ENCODE data around the gene NEGR1. TPM values are rescaled to one million over a fixed set of nuclear protein-coding genes. Genes with fewer than 3 reads are reported as not detected.

Gene NEGR1
- total RNA-seq, 1 donor from 2014 or later, result 19.2 TPM

GRCh38 chr1:71371581-71371980, 910.8 kb downstream of the NEGR1 start:
- Histone ChIP-seq H3K4me3 (no peak overlapping the region), H3K9me3 (no peaks in the 10 kb centered on the region), H3K27ac (no peak overlapping the region), H3K36me3 (no peaks in the 10 kb centered on the region), H3K4me1 (no peaks in the 10 kb centered on the region), H3K27me3 (no peaks in the 10 kb centered on the region)
- DNase-seq (ENCODE audit: extremely low spot score in 2 of 2), result no peak
- TF ChIP-seq CTCF (IDR thresholded peaks at IDR 0.05) (no peak), POLR2A (IDR thresholded peaks at IDR 0.05) (no peak), POLR2AphosphoS5 (IDR thresholded peaks at IDR 0.05; ENCODE audit: insufficient read depth in 1 of 2, low read depth in 1 of 2) (no peak)
- intact Hi-C loops (cut with DNase I), result no loop called here

- no peaks in the 10 kb centered on the region for H3K27me3 ChIP-seq
- intact Hi-C loops (cut with DNase I), result no loop called here
- no peak overlapping the region for H3K4me3 ChIP-seq
- TF ChIP-seq CTCF (IDR thresholded peaks at IDR 0.05) (no peak), POLR2AphosphoS5 (IDR thresholded peaks at IDR 0.05; ENCODE audit: insufficient read depth in 1 of 2, low read depth in 1 of 2) (no peak), POLR2A (IDR thresholded peaks at IDR 0.05) (no peak)
- H3K4me1 ChIP-seq, result no peaks in the 10 kb centered on the region
- DNase-seq (ENCODE audit: extremely low spot score in 2 of 2), result no peak
- H3K36me3 ChIP-seq, result no peaks in the 10 kb centered on the region
- H3K27ac ChIP-seq, result no peak overlapping the region
- no peaks in the 10 kb centered on the region for H3K9me3 ChIP-seq
Observed at GRCh38 chr1:71364236-71364635, 918.1 kb downstream of the NEGR1 start.

- TF ChIP-seq CTCF (IDR thresholded peaks at IDR 0.05) (no peak), POLR2AphosphoS5 (IDR thresholded peaks at IDR 0.05; ENCODE audit: insufficient read depth in 1 of 2, low read depth in 1 of 2) (no peak), POLR2A (IDR thresholded peaks at IDR 0.05) (no peak)
- no peak for DNase-seq (ENCODE audit: extremely low spot score in 2 of 2)
- Histone ChIP-seq H3K4me1 (no peaks in the 10 kb centered on the region), H3K9me3 (no peaks in the 10 kb centered on the region), H3K4me3 (no peak overlapping the region), H3K27me3 (no peaks in the 10 kb centered on the region), H3K36me3 (no peaks in the 10 kb centered on the region), H3K27ac (no peak overlapping the region)
- intact Hi-C loops (cut with DNase I), result no loop called here
Observed at GRCh38 chr1:71362691-71363090, 919.6 kb downstream of the NEGR1 start.

- DNase-seq (ENCODE audit: extremely low spot score in 2 of 2), result no peak
- Histone ChIP-seq H3K9me3 (no peaks in the 10 kb centered on the region), H3K36me3 (no peaks in the 10 kb centered on the region), H3K4me3 (no peak overlapping the region), H3K27me3 (no peaks in the 10 kb centered on the region), H3K4me1 (no peaks in the 10 kb centered on the region), H3K27ac (no peak overlapping the region)
- intact Hi-C loops (cut with DNase I), result no loop called here
- TF ChIP-seq POLR2AphosphoS5 (IDR thresholded peaks at IDR 0.05; ENCODE audit: insufficient read depth in 1 of 2, low read depth in 1 of 2), result no peak
- TF ChIP-seq CTCF (IDR thresholded peaks at IDR 0.05), result no peak
- TF ChIP-seq POLR2A (IDR thresholded peaks at IDR 0.05), result no peak
Observed at GRCh38 chr1:71362076-71362475, 920.3 kb downstream of the NEGR1 start.

- Histone ChIP-seq H3K4me1 (no peaks in the 10 kb centered on the region), H3K27me3 (no peaks in the 10 kb centered on the region), H3K36me3 (no peaks in the 10 kb centered on the region), H3K4me3 (no peak overlapping the region), H3K9me3 (no peaks in the 10 kb centered on the region), H3K27ac (no peak overlapping the region)
- no peak for DNase-seq (ENCODE audit: extremely low spot score in 2 of 2)
- TF ChIP-seq CTCF (IDR thresholded peaks at IDR 0.05), result no peak
- no peak for TF ChIP-seq POLR2AphosphoS5 (IDR thresholded peaks at IDR 0.05; ENCODE audit: insufficient read depth in 1 of 2, low read depth in 1 of 2)
- TF ChIP-seq POLR2A (IDR thresholded peaks at IDR 0.05), result no peak
- intact Hi-C loops (cut with DNase I), result no loop called here
Observed at GRCh38 chr1:71357708-71358107, 924.6 kb downstream of the NEGR1 start.
